Measurements from ENCODE around the gene MAGEB16.

DNA sequence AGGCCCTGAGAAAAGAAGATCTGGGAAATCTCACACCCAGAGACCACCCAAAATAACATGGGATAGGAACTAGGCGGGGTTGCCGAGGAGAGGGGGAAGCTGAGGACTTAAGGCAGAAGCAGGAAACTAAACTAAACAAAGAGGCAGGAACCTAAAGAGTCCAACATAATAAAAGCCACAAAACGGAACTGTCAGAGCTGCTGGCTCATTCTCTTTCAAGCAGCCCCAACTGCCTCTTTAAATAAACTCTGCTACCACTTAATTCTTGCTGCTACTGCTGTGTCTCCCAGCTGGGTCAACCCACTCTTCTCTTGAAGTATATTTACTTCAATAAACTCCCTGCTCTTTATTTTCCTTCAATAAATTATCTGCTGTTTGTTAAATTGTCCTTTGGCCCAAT is 44.5 kb downstream of the MAGEB16 start:
- TF ChIP-seq, protein P1, sequence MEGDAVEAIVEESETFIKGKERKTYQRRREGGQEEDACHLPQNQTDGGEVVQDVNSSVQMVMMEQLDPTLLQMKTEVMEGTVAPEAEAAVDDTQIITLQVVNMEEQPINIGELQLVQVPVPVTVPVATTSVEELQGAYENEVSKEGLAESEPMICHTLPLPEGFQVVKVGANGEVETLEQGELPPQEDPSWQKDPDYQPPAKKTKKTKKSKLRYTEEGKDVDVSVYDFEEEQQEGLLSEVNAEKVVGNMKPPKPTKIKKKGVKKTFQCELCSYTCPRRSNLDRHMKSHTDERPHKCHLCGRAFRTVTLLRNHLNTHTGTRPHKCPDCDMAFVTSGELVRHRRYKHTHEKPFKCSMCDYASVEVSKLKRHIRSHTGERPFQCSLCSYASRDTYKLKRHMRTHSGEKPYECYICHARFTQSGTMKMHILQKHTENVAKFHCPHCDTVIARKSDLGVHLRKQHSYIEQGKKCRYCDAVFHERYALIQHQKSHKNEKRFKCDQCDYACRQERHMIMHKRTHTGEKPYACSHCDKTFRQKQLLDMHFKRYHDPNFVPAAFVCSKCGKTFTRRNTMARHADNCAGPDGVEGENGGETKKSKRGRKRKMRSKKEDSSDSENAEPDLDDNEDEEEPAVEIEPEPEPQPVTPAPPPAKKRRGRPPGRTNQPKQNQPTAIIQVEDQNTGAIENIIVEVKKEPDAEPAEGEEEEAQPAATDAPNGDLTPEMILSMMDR (IDR thresholded peaks at IDR 0.05) = no peak
- TF ChIP-seq POLR2A (IDR thresholded peaks at IDR 0.05) (no peak), POLR2AphosphoS5 (IDR thresholded peaks at IDR 0.05) (no peak)

All from breast epithelium (tissue), 3 donors.